ENCODE results near the gene ZNF75A. TPM values are rescaled to one million over a fixed set of nuclear protein-coding genes. Genes with fewer than 3 reads are reported as not detected.
"Not testable (repeated sequence)": the region's sequence is repeated elsewhere in the genome, so short reads cannot be mapped to it uniquely, and the experiment has no call there.

Gene ZNF75A
- total RNA-seq, 4 donors from 2014 or later, result 24.0 to 28.2 (median 25.7) TPM

DNA sequence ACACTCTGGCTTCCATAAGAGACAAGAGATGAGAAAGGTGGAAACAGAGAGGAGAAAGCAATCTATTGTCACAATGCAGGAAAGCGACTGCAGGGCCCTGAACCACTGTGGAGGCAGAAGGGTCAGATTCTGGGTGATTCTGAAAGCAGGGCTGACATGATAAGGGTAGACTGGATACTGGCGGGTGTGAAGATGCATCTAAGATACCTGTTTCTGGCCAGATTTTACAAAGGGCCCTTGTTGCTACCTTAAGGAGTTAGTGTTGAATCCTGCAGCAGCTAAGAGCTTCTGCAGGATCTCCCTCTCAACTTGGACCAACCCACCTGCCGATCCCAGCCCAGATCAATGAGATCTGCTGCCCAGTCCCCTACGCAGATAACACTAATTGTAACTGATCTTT, 42.8 kb upstream of the ZNF75A start:
- TF ChIP-seq POLR2A (IDR thresholded peaks at IDR 0.05), result no peak
- TF ChIP-seq EP300 (IDR thresholded peaks at IDR 0.05), result no peak
- TF ChIP-seq, protein P1, sequence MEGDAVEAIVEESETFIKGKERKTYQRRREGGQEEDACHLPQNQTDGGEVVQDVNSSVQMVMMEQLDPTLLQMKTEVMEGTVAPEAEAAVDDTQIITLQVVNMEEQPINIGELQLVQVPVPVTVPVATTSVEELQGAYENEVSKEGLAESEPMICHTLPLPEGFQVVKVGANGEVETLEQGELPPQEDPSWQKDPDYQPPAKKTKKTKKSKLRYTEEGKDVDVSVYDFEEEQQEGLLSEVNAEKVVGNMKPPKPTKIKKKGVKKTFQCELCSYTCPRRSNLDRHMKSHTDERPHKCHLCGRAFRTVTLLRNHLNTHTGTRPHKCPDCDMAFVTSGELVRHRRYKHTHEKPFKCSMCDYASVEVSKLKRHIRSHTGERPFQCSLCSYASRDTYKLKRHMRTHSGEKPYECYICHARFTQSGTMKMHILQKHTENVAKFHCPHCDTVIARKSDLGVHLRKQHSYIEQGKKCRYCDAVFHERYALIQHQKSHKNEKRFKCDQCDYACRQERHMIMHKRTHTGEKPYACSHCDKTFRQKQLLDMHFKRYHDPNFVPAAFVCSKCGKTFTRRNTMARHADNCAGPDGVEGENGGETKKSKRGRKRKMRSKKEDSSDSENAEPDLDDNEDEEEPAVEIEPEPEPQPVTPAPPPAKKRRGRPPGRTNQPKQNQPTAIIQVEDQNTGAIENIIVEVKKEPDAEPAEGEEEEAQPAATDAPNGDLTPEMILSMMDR (IDR thresholded peaks at IDR 0.05), result no peak
- Histone ChIP-seq H3K4me3 (no peak overlapping the region), H3K9me3 (peaks cover 0 to 28% (median 0%) of the 10 kb centered on the region in 4 donors), H3K4me1 (peaks cover 0 to 31% (median 0%) of the 10 kb centered on the region in 4 donors), H3K27ac (no peak overlapping the region), H3K36me3 (peaks cover 0 to 27% (median 0%) of the 10 kb centered on the region in 3 donors), H3K27me3 (no peaks in the 10 kb centered on the region)
- 91 to 97% methylated on average over 3 to 4 of the region's 4 CpGs for WGBS, 2 donors
- no peak for DNase-seq (ENCODE audit: low spot score in 2 of 2)

DNA sequence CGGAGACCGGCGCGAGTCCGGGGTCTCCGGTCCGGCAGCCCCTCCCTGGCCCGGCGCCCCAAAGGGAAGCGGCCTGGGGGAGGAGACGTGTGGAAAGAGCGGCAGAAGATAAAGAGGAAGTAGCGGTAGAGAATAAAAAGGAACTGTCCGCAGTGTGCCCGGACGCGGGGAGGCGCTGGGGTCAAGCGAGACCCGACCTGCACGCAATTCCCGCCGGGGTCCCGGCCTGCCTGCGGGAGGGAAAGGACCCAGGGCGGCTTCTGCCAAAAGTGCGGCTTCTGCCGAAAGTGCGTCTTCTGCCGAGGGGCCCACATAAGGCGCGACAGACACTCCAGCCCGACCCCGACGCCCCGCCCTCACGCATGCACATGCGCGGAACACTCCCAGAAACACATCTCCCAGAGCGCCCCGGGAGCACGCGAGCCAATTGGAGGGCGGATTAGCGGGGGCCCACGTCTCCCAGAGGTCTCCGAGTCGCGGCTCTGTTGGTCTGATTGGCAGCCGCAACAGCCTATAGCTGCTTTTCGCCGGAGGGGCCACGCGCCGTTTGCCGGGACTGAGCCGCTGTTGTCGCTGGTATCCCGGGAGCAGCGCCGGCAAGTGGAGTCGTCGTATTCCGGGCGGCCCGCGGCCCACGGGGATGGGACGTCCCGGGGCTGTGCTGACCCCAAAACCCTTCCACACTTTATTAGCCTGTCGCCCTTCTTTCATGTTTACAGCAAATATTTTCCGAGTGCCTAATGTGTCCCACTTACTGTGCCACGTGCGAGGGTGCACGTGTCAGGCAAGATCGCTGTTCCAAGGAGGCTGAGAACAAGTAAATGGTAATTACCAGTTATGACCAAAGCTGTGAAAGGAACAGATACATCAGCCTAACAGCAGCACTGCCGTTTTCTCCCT, 40.9 kb upstream of the ZNF75A start:
- 2 to 3% methylated on average over 51 to 57 of the region's 77 CpGs for WGBS, 2 donors
- H3K9me3 ChIP-seq, result peaks cover 0 to 41% (median 0%) of the 10 kb centered on the region in 4 donors
- H3K27ac ChIP-seq, result peak overlapping the region; percentile 95 to 99 (median 96)
- H3K4me1 ChIP-seq, result peaks cover 0 to 31% (median 0%) of the 10 kb centered on the region in 4 donors
- peak; percentile 78 to 86 for DNase-seq (ENCODE audit: low spot score in 2 of 2)
- TF ChIP-seq, protein P1 (IDR thresholded peaks at IDR 0.05), result peak in 2 of 5 experiments; percentile 7 to 55
- TF ChIP-seq POLR2A (IDR thresholded peaks at IDR 0.05) (peak; percentile 81 to 88), EP300 (IDR thresholded peaks at IDR 0.05) (peak; percentile 29 to 90)
- H3K4me3 ChIP-seq, result peak overlapping the region; percentile 67 to 90 (median 78)
- H3K36me3 ChIP-seq, result peaks cover 0 to 46% (median 0%) of the 10 kb centered on the region in 3 donors
- no peaks in the 10 kb centered on the region for H3K27me3 ChIP-seq

DNA sequence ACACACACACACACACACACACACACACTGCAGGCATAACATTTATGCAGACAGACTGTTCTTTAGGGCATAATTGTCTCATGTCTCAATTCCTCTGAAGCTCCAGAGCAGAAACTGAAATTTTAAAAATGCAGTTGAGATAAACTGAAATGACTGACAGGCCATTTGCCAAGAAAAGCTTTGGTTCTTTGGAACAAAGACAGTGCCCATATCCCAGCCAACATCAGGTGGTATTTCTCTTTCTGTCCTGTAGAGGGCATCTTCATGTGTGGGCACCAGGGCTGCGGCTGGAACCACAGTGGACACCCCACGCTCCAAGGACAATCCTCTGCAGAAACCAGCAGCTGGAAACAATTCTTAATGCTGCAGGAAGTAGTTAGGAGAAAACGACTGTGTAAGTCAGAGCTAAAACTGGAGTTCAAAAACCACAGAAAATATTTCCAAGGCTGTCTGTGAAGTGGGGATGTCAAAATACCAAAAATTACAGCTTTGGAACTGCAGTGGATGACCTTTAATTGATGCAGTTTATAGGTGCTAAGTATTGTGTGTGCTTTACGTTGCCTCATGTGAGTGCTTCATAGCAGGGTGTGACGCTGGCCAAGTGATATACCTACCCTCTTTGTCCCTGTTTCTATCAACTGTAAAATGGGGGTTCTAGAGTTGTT, 38.3 kb upstream of the ZNF75A start:
- Histone ChIP-seq H3K27ac (no peak overlapping the region), H3K36me3 (peaks cover 0 to 51% (median 0%) of the 10 kb centered on the region in 3 donors), H3K9me3 (peaks cover 0 to 58% (median 0%) of the 10 kb centered on the region in 4 donors), H3K4me1 (peaks cover 0 to 31% (median 0%) of the 10 kb centered on the region in 4 donors), H3K4me3 (no peak overlapping the region), H3K27me3 (no peaks in the 10 kb centered on the region)
- no peak for DNase-seq (ENCODE audit: low spot score in 2 of 2)
- WGBS, 2 donors, result 48 to 49% methylated on average over 5 of the region's 5 CpGs
- TF ChIP-seq EP300 (IDR thresholded peaks at IDR 0.05) (no peak), POLR2A (IDR thresholded peaks at IDR 0.05) (no peak)
- TF ChIP-seq, protein P1 (IDR thresholded peaks at IDR 0.05), result peak in 2 of 5 experiments; percentile 16 to 26

DNA sequence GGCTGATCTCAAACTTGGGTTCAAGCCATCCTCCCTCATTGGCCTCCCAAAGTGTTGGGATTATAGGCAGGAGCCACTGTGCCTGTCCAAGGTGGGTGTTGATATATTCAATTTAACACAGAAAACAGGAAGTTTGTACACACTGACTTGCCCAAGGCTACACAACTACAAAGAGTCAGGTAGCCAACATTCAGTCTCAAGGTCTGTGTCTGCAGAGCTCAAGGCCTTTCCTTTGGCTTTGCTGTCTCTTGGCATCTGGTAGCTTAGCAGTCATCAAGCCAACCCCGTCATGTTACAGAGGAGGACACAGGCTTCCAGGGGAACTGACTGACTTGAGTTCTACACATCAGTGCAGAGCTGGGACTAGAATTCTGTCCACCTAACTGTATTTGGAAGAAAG, 37.0 kb upstream of the ZNF75A start:
- TF ChIP-seq EP300 (IDR thresholded peaks at IDR 0.05), result no peak
- TF ChIP-seq POLR2A (IDR thresholded peaks at IDR 0.05), result no peak
- TF ChIP-seq, protein P1 (IDR thresholded peaks at IDR 0.05), result no peak
- Histone ChIP-seq H3K9me3 (peaks cover 0 to 59% (median 0%) of the 10 kb centered on the region in 4 donors), H3K27ac (no peak overlapping the region), H3K4me3 (no peak overlapping the region), H3K36me3 (peaks cover 0 to 51% (median 0%) of the 10 kb centered on the region in 3 donors), H3K4me1 (peaks cover 0 to 28% (median 0%) of the 10 kb centered on the region in 4 donors), H3K27me3 (no peaks in the 10 kb centered on the region)
- 79 to 80% methylated on average over 1 of the region's 1 CpG for WGBS, 2 donors
- DNase-seq (ENCODE audit: low spot score in 2 of 2), result no peak

DNA sequence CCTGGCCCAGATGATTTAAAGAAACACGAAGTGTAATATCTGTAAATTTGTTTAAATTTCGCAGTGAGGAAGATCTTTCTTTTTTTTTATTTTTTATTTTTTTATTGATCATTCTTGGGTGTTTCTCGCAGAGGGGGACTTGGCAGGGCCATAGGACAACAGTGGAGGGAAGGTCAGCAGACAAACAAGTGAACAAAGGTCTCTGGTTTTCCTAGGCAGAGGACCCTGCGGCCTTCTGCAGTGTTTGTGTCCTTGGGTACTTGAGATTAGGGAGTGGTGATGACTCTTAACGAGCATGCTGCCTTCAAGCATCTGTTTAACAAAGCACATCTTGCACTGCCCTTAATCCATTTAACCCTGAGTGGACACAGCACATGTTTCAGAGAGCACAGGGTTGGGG, 34.6 kb upstream of the ZNF75A start:
- peaks cover 0 to 42% (median 0%) of the 10 kb centered on the region in 3 donors for H3K36me3 ChIP-seq
- 78 to 80% methylated on average over 5 of the region's 5 CpGs for WGBS, 2 donors
- H3K4me1 ChIP-seq, result peaks cover 0 to 13% (median 0%) of the 10 kb centered on the region in 4 donors
- H3K4me3 ChIP-seq; DNase-seq (ENCODE audit: low spot score in 2 of 2); H3K27ac ChIP-seq; H3K27me3 ChIP-seq: not testable (repeated sequence)
- H3K9me3 ChIP-seq, result peaks cover 0 to 62% (median 0%) of the 10 kb centered on the region in 4 donors

DNA sequence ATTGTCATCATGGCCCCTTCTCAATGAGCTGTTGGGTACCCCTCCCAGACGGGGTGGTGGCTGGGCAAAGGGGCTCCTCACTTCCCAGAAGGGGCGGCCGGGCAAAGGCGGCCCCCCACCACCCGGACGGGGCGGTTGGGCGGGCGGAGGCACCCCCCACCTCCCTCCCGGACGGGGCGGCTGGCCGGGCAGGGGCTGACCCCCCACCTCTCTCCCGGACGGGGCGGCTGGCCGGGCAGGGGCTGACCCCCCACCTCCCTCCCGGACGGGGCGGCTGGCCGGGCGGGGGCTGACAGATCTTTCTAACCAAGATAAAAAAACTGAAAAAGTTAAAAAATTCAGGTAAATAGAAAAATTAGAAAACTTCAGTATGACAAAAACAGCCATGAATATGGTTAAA, 34.0 kb upstream of the ZNF75A start:
- H3K36me3 ChIP-seq, result peaks cover 0 to 36% (median 0%) of the 10 kb centered on the region in 3 donors
- 93% methylated on average over 22 of the region's 22 CpGs for WGBS, 2 donors

More for the DNA sequence above, 34.0 kb upstream of the ZNF75A start:
- H3K27me3 ChIP-seq; DNase-seq (ENCODE audit: low spot score in 2 of 2); H3K4me3 ChIP-seq; H3K27ac ChIP-seq; H3K4me1 ChIP-seq: not testable (repeated sequence)
- H3K9me3 ChIP-seq, result peaks cover 0 to 58% (median 0%) of the 10 kb centered on the region in 4 donors

Data from tibial nerve (tissue), 4 donors.